T-cell (primary cell): ENCODE measurements around the gene CIDEC. TPM values are rescaled to one million over a fixed set of nuclear protein-coding genes. Genes with fewer than 3 reads are reported as not detected.
"Not testable (repeated sequence)": the region's sequence is repeated elsewhere in the genome, so short reads cannot be mapped to it uniquely, and the experiment has no call there.

Source experiments
- ATAC-seq, 4 experiments: fragments of 200-7000 bp in 3 of 4; fragments of 150-1000 bp in 1 of 4; cut with Tn5 transposase; replicated peaks in 1 of 4; 1 replicate in 3 of 4; 2 replicates in 1 of 4; pipeline ENCODE4 v1.10.0; 2021; ENCODE audit warnings: moderate library complexity in 3 of 4, mild to moderate bottlenecking in 2 of 4, moderate number of reproducible peaks in 1 of 4
- CTCF ChIA-PET, 2 donors: fragments of 300-600 bp; sonication (Branson Sonifier 250); formaldehyde crosslinking; loops; one replicate each; lab custom pipeline; 2022; ENCODE audit warnings: antibody characterized with exemption in 2 of 2; lab: Charles Lee
- POLR2A ChIA-PET, 2 donors: fragments of 300-600 bp; sonication (Branson Sonifier 250); formaldehyde crosslinking; loops; one replicate each; lab custom pipeline; 2022; ENCODE audit warnings: antibody characterized with exemption in 2 of 2; lab: Charles Lee
- DNase-seq, 35 experiments: peaks; one replicate each; pipeline versions ENCODE4 v3.0.0 to v3.0.0-alpha.2; 2013 to 2023
- H3K27ac ChIP-seq: one replicate; pipeline ENCODE4 v1.5.1; 2013; ENCODE audit warnings: low read length
- H3K27me3 ChIP-seq, 2 experiments: replicated peaks in 1 of 2; 1 replicate in 1 of 2; 2 replicates in 1 of 2; pipeline versions ENCODE4 v1.6.1 to v1.7.0; 2013; ENCODE audit warnings: low read length in 1 of 2, mixed read lengths in 1 of 2; ENCODE audit not compliant: control insufficient read depth in 2 of 2, insufficient read depth in 2 of 2; ENCODE audit errors: extremely low read depth in 1 of 2
- H3K36me3 ChIP-seq, 2 donors: 1 replicate in 1 of 2; 2 replicates in 1 of 2; pipeline versions ENCODE4 v1.6.1 to v1.7.0; 2013; ENCODE audit warnings: low read length in 1 of 2; ENCODE audit not compliant: control insufficient read depth in 2 of 2, insufficient read depth in 1 of 2; ENCODE audit errors: extremely low read depth in 1 of 2
- H3K4me1 ChIP-seq, 2 experiments: 1 replicate in 1 of 2; 2 replicates in 1 of 2; pipeline versions ENCODE4 v1.6.1 to v1.7.0; 2013; ENCODE audit warnings: low read length in 2 of 2, mixed read lengths in 1 of 2; ENCODE audit not compliant: insufficient read depth in 2 of 2, control insufficient read depth in 1 of 2; ENCODE audit errors: extremely low read depth in 1 of 2
- H3K4me3 ChIP-seq, 2 donors: 1 replicate in 1 of 2; 2 replicates in 1 of 2; pipeline versions ENCODE4 v1.5.1 to v1.7.0; 2013; ENCODE audit warnings: mild to moderate bottlenecking in 2 of 2, low read length in 1 of 2, moderate library complexity in 1 of 2; ENCODE audit not compliant: control insufficient read depth in 1 of 2; ENCODE audit errors: extremely low read depth in 1 of 2
- H3K9me3 ChIP-seq: 2 replicates; pipeline ENCODE4 v1.7.0; 2013
- H3K27ac Mint-ChIP-seq, 2 donors: one replicate each; pipeline ENCODE4 v1.8.0; 2020 to 2021; ENCODE audit warnings: mild to moderate bottlenecking in 2 of 2, mixed read lengths in 2 of 2
- H3K27me3 Mint-ChIP-seq, 2 donors: one replicate each; pipeline ENCODE4 v1.8.0; 2021 to 2022; ENCODE audit warnings: mixed read lengths in 2 of 2
- H3K36me3 Mint-ChIP-seq: one replicate; pipeline ENCODE4 v1.8.0; 2021; ENCODE audit warnings: mixed read lengths
- H3K4me1 Mint-ChIP-seq, 3 donors: one replicate each; pipeline ENCODE4 v1.8.0; 2020 to 2022; ENCODE audit warnings: mixed read lengths in 3 of 3, mild to moderate bottlenecking in 1 of 3
- H3K4me3 Mint-ChIP-seq, 3 donors: one replicate each; pipeline ENCODE4 v1.8.0; 2020 to 2022; ENCODE audit warnings: mild to moderate bottlenecking in 3 of 3, mixed read lengths in 3 of 3, moderate library complexity in 3 of 3
- H3K9me3 Mint-ChIP-seq, 3 donors: one replicate each; pipeline ENCODE4 v1.8.0; 2020 to 2022; ENCODE audit warnings: mixed read lengths in 3 of 3
- whole genome bisulfite sequencing: methylation state at CpG from one replicate; pipeline ENCODE4 v1.1.5; 2013; ENCODE audit warnings: missing lambda C conversion rate; ENCODE audit not compliant: insufficient coverage; 5-methylcytosine and 5-hydroxymethylcytosine counted together
- total RNA-seq, 35 experiments: library from RNA in 6 of 35; stranded (reverse) in 6 of 35; fragments of 120-200 nt in 1 of 35; gene quantifications; one replicate each; pipeline versions ENCODE4 v1.2.1 to v1.2.4 and lab custom pipeline; 2013 to 2026

The CIDEC gene
- total RNA-seq, 5 donors from 2014 or later (not counting 1 experiment from before 2014, with no cell fraction given): 0.66 TPM; not detected in 4

DNA sequence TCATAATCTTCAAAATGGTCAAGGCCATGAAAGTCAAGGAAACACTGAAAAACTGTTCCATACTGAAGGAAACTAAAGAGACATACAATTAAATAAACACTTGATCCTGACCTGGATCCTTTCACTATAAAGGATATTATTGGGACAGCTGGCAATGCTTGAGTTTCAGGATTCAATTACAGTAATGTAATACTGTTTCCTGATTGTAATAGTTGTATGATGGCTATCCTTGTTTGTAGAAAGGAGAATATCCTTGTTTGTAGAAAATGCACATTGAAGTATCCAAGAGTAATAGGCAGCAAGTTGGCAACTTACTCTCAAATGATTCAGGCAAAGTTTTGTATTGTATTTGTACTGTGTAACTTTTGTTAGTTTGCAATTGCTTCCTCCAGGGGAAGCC is 4.6 kb downstream of the CIDEC start:
- no peak overlapping the region for H3K27ac Mint-ChIP-seq
- H3K9me3 Mint-ChIP-seq: no peaks in the 10 kb centered on the region
- no peaks in the 10 kb centered on the region for H3K27me3 Mint-ChIP-seq
- POLR2A ChIA-PET: interaction anchor here in 1 of 2 donors (0.6 kb wide), 1 partner anchor 36 kb away, joined by 3 read pairs; no protein-coding TSS in a partner anchor
- no peaks in the 10 kb centered on the region for H3K9me3 ChIP-seq
- H3K36me3 ChIP-seq: no peaks in the 10 kb centered on the region
- DNase-seq (no peak), ATAC-seq (no peak)
- no peaks in the 10 kb centered on the region for H3K4me1 ChIP-seq
- H3K36me3 Mint-ChIP-seq: no peaks in the 10 kb centered on the region
- H3K4me3 Mint-ChIP-seq: no peak overlapping the region
- peaks cover 0 to 12% of the 10 kb centered on the region in 2 experiments for H3K27me3 ChIP-seq
- no peaks in the 10 kb centered on the region for H3K4me1 Mint-ChIP-seq
- CTCF ChIA-PET: no interaction called here
- H3K27ac ChIP-seq: no peak overlapping the region
- H3K4me3 ChIP-seq: no peak overlapping the region

- H3K27ac Mint-ChIP-seq, H3K9me3 ChIP-seq, H3K36me3 Mint-ChIP-seq, H3K4me1 Mint-ChIP-seq, H3K4me3 Mint-ChIP-seq, ATAC-seq, H3K27ac ChIP-seq, H3K27me3 Mint-ChIP-seq, H3K36me3 ChIP-seq, H3K4me3 ChIP-seq, DNase-seq, H3K9me3 Mint-ChIP-seq, H3K27me3 ChIP-seq, H3K4me1 ChIP-seq, CTCF ChIA-PET: not testable (repeated sequence)
- POLR2A ChIA-PET: interaction anchor here in 1 of 2 donors (0.6 kb wide), 1 partner anchor 11 kb away, joined by 4 read pairs; no protein-coding TSS in a partner anchor
- WGBS: 86% methylated on average over 3 of the region's 5 CpGs
These were observed 8.0 kb downstream of the CIDEC start for GRCh38 chr3:9872067-9872466.

DNA sequence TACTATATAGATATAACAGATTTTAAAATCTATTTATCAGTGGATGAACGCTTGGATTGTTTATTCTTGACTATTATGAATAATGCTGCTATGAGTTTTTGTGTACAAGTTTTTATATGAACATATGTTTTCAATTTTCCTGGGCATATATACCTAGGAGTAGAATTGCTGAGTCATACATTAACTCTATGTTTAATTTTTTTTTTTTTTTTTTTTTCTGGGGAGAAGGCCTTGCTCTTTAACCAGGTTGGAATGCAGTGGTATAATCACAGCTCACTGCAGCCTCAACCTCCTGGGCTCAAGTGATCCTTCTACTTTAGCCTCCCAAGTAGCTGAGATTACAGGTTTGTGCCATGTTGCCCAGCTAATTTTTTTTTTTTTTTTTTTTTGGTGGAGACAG is 9.1 kb downstream of the CIDEC start:
- H3K27me3 ChIP-seq: no peaks in the 10 kb centered on the region
- Mint-ChIP-seq H3K4me3 (no peak overlapping the region), H3K4me1 (no peaks in the 10 kb centered on the region), H3K36me3 (no peaks in the 10 kb centered on the region), H3K9me3 (no peaks in the 10 kb centered on the region), H3K27ac (no peak overlapping the region), H3K27me3 (no peaks in the 10 kb centered on the region)
- DNase-seq (no peak), ATAC-seq (no peak)
- H3K9me3 ChIP-seq: no peaks in the 10 kb centered on the region
- H3K4me3 ChIP-seq: no peak overlapping the region
- no CpG with 5 or more reads among the region's 1 CpG for WGBS
- POLR2A ChIA-PET: no interaction called here
- H3K36me3 ChIP-seq: no peaks in the 10 kb centered on the region
- CTCF ChIA-PET: interaction anchor here in 1 of 2 donors (0.7 kb wide), 1 partner anchor 62 kb away, joined by 3 read pairs; no protein-coding TSS in a partner anchor
- H3K27ac ChIP-seq: no peak overlapping the region
- no peaks in the 10 kb centered on the region for H3K4me1 ChIP-seq

DNA sequence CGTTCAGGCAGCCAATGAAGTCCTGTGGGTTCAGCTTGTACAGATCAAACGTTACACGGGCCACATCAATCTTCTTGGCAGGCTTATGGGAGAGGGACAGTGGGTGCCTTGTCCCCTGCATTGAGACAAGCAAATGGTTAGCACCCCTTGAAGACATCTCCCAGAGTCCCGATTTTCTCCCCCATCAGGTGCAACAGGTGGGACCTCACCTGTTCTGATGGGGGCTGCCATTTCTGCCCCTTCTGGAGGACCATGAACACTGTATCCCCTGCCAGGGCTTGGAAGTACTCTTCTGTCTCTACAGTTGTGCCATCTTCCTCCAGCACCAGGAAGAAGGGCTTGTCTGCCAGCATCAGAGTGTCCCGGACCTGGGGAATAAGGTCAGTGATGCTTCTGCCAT is 10.1 kb downstream of the CIDEC start:
- H3K9me3 Mint-ChIP-seq: no peaks in the 10 kb centered on the region
- H3K27ac Mint-ChIP-seq: no peak overlapping the region
- H3K36me3 Mint-ChIP-seq: no peaks in the 10 kb centered on the region
- Histone ChIP-seq H3K9me3 (no peaks in the 10 kb centered on the region), H3K4me3 (no peak overlapping the region), H3K27me3 (no peaks in the 10 kb centered on the region), H3K27ac (no peak overlapping the region), H3K36me3 (no peaks in the 10 kb centered on the region), H3K4me1 (no peaks in the 10 kb centered on the region)
- H3K27me3 Mint-ChIP-seq: no peaks in the 10 kb centered on the region
- H3K4me1 Mint-ChIP-seq: no peaks in the 10 kb centered on the region
- WGBS: 82% methylated on average over 3 of the region's 5 CpGs
- ATAC-seq (no peak), DNase-seq (no peak)
- POLR2A ChIA-PET: no interaction called here
- no peak overlapping the region for H3K4me3 Mint-ChIP-seq
- CTCF ChIA-PET: no interaction called here

DNA sequence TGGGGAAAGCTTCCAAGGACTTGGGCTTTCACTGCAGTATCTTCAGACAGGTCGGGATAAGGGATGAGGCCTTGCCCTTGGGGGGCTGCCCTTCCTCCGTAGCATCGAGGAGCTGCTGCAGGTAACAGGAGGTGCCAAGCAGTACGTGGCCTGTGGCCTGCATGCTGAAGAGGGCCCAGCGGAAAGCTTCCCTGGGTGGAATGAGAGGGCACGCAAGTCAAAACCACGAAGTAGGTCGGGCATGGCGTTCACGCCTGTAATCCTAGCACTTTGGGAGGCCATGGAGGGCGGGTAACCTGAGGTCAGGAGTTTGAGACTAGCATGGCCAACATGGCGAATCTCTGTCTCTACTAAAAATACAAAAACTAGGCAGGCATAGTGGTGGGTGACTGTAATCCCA is 12.9 kb downstream of the CIDEC start:
- peaks cover 0 to 9% of the 10 kb centered on the region in 2 experiments for H3K4me1 ChIP-seq
- DNase-seq (no peak), ATAC-seq (no peak)
- peaks cover 0 to 8% of the 10 kb centered on the region in 2 donors for H3K27me3 Mint-ChIP-seq
- H3K4me3 ChIP-seq: no peak overlapping the region
- H3K4me1 Mint-ChIP-seq: peaks cover 0 to 5% (median 0%) of the 10 kb centered on the region in 3 donors
- H3K4me3 Mint-ChIP-seq: no peak overlapping the region
- CTCF ChIA-PET: no interaction called here
- H3K9me3 Mint-ChIP-seq: no peaks in the 10 kb centered on the region
- WGBS: 83% methylated on average over 8 of the region's 12 CpGs
- POLR2A ChIA-PET: no interaction called here
- no peaks in the 10 kb centered on the region for H3K9me3 ChIP-seq
- no peaks in the 10 kb centered on the region for H3K36me3 ChIP-seq
- H3K36me3 Mint-ChIP-seq: no peaks in the 10 kb centered on the region
- peaks cover 0 to 21% of the 10 kb centered on the region in 2 experiments for H3K27me3 ChIP-seq
- no peak overlapping the region for H3K27ac ChIP-seq
- H3K27ac Mint-ChIP-seq: no peak overlapping the region

GRCh38 chr3:9866639-9867038 is 13.4 kb downstream of the CIDEC start:
- H3K27me3 Mint-ChIP-seq: peaks cover 0 to 13% of the 10 kb centered on the region in 2 donors
- ChIA-PET POLR2A (no interaction called here), CTCF (no interaction called here)
- no peak overlapping the region for H3K27ac ChIP-seq
- H3K9me3 ChIP-seq: no peaks in the 10 kb centered on the region
- no peak overlapping the region for H3K27ac Mint-ChIP-seq
- no peaks in the 10 kb centered on the region for H3K36me3 ChIP-seq
- peaks cover 0 to 7% (median 0%) of the 10 kb centered on the region in 3 donors for H3K4me1 Mint-ChIP-seq
- no peaks in the 10 kb centered on the region for H3K36me3 Mint-ChIP-seq
- H3K9me3 Mint-ChIP-seq: no peaks in the 10 kb centered on the region
- ATAC-seq (no peak), DNase-seq (no peak)
- H3K4me3 ChIP-seq: no peak overlapping the region
- no peak overlapping the region for H3K4me3 Mint-ChIP-seq
- WGBS: 96% methylated on average over 5 of the region's 8 CpGs
- peaks cover 0 to 26% of the 10 kb centered on the region in 2 experiments for H3K27me3 ChIP-seq
- H3K4me1 ChIP-seq: peaks cover 0 to 11% of the 10 kb centered on the region in 2 experiments
